GM18951 (cell line): ENCODE measurements around the gene NUDT6.

Experiments used
- POLR2A ChIP-seq: IDR thresholded peaks from 4 replicates; pipeline ENCODE4 v1.6.1; 2011; ENCODE audit warnings: mild to moderate bottlenecking; ENCODE audit not compliant: insufficient read length, insufficient read depth; ENCODE audit errors: extremely low read depth
- in situ Hi-C: fragments of 300-500 bp; cut with MboI; formaldehyde crosslinking; loops from one replicate; pipeline ENCODE4 v1.12.0; 2022; ENCODE audit warnings: low sequenced_read_pairs, mixed read lengths, inconsistent platforms; ENCODE audit not compliant: unreplicated experiment

The NUDT6 gene

GRCh38 chr4:122906859-122907305 lies 15.5 kb downstream of the NUDT6 start:
- no peak for TF ChIP-seq POLR2A
- in situ Hi-C loops: loop anchor here (25.0 kb wide), 1 partner anchor 295 kb away; the partner anchor contains the start of gene IL21

DNA sequence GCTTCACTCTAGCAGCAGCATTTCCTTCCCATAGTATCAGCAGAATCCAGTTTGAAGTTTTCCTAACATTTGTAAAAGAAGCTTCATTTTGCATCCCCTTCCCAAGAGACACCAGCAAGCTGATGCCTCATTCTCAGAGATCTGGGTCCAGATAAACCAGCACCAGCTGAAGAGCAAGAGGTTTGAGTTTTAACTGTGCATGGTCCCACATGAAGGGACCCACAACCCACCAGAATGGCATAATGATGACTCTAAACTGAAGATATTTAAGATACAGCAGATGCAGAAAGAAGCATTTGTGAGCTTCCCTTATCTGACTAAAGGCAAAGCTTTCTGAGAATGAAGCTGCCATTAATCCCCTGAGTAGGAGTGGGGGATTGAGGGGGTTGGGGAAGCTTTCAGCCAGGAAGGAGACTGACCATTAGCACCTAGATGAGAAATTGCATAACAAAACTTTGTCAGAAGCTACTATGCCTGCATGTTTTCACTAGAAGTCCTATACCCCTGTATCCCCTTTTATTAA lies 18.6 kb downstream of the NUDT6 start:
- in situ Hi-C loops: loop anchor here (25.0 kb wide), 1 partner anchor 292 kb away; the partner anchor contains the start of gene IL21
- TF ChIP-seq POLR2A: no peak

DNA sequence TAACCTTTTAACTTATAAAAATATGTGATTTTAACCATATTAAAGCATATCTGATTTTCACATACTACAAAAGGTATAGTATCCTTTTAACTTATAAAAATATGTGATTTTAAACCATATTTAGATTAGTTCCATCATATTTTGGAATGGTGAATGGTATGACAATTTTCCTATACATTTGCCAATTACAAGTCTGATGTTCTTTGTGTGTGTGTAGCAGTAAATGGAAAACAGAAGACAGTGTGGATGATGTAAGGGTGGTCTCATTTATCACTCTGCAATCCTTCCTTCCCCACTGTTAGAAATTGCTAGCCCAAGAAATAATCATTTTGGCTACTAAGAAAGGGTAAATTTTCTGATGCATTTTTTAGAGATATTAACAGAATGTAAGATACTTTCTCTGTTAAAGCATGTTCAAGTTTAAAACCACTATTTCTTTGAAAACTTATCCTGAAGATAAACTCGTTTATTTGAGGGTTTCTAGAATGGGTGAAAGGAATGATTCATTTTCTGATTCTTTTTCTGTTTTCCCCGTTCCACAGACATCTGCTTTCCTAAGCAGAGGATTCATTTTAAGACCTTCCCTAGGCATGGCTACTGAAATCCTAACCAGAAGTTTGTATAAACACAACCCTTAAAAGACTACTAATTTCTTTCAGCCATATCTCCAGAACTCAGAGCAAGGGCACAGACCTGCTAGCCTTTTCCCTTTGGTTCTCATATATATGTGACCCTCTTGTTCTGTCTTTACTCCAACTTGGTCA lies 21.0 kb downstream of the NUDT6 start:
- in situ Hi-C loops: loop anchor here (25.0 kb wide), 1 partner anchor 289 kb away; the partner anchor contains the start of gene IL21
- no peak for TF ChIP-seq POLR2A

GRCh38 chr4:122900314-122900713 lies 22.1 kb downstream of the NUDT6 start:
- no peak for TF ChIP-seq POLR2A
- in situ Hi-C loops: loop anchor here (25.0 kb wide), 1 partner anchor 288 kb away; the partner anchor contains the start of gene IL21

DNA sequence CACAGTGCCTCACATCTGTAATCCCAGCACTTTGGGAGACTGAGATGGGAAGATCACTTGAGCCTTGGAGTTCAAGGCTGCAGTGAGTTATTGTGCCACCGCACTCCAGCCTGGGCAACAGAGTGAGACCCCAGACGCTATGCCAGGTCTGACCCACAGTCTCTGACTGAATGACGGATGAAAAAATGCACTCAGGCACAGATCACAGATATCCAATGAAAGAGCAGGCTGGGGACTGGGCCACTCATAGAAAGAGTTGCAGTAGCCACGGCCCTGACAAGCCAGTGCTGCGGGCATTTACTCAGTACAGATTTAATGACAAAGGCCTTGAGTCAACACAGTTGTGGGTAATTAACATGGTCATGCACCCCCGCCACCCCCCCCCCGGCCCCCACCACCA lies 22.7 kb downstream of the NUDT6 start:
- in situ Hi-C loops: loop anchor here (25.0 kb wide), 1 partner anchor 287 kb away; the partner anchor contains the start of gene IL21
- TF ChIP-seq POLR2A: no peak

- in situ Hi-C loops: no loop called here
- no peak for TF ChIP-seq POLR2A
Observed at GRCh38 chr4:122898370-122899150, 23.8 kb downstream of the NUDT6 start.

- no peak for TF ChIP-seq POLR2A
- in situ Hi-C loops: no loop called here
Observed at GRCh38 chr4:122896270-122896669, 26.1 kb downstream of the NUDT6 start.

DNA sequence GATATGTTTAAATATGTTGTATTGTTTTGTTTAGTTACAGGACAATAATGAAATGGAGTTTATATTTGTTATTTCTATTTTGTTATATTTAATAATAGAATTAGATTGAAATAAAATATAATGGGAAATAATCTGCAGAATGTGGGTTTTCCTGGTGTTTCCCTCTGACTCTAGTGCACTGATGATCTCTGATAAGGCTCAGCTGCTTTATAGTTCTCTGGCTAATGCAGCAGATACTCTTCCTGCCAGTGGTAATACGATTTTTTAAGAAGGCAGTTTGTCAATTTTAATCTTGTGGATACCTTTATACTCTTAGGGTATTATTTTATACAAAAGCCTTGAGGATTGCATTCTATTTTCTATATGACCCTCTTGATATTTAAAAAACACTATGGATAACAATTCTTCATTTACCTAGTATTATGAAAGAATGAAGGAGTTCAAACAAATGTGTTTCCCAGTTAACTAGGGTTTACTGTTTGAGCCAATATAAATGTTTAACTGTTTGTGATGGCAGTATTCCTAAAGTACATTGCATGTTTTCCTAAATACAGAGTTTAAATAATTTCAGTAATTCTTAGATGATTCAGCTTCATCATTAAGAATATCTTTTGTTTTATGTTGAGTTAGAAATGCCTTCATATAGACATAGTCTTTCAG lies 26.9 kb downstream of the NUDT6 start:
- in situ Hi-C loops: no loop called here
- TF ChIP-seq POLR2A: no peak

DNA sequence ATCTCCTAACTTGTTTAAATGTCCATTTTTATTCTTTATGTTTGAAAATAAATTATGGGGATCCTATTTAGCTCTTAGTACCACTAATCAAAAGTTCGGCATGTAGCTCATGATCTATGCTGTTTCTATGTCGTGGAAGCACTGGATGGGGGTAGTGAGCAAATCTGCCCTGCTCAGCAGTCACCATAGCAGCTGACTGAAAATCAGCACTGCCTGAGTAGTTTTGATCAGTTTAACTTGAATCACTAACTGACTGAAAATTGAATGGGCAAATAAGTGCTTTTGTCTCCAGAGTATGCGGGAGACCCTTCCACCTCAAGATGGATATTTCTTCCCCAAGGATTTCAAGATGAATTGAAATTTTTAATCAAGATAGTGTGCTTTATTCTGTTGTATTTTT lies 27.6 kb downstream of the NUDT6 start:
- in situ Hi-C loops: no loop called here
- TF ChIP-seq POLR2A: no peak

DNA sequence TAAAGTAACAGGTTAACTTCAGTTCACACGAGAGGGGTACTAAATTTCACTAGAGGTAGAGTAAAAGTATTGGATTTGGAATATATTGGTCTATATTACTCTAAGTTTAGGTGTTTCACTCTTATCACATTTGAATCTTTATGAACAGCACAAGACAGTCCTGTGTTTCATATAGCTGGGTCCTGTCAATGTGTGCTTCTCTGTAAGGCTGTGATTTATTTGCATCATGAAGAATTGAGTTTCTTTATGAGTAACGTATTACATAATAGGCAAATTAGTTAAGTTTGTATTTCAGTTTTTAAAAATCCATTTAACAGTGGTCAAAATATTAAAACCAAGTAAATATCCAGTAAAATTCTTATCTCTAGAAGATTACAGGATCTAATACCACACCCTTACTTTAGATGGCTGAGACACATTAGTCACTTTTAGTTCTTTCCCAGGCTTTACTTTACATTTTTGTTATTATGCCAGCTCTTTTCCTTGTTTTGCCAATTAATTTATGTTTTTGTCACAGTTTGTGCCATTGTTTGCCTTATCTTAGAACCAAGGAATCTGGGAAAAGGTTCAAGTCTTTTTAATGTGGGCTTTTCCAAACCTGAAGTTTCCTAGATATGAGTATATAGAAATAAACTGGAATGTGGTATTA lies 32.1 kb downstream of the NUDT6 start:
- TF ChIP-seq POLR2A: no peak
- in situ Hi-C loops: no loop called here

GRCh38 chr4:122889726-122890125 lies 32.7 kb downstream of the NUDT6 start:
- no peak for TF ChIP-seq POLR2A

GRCh38 chr4:122884499-122884898 lies 37.9 kb downstream of the NUDT6 start:
- no peak for TF ChIP-seq POLR2A
- in situ Hi-C loops: no loop called here

More at GRCh38 chr4:122889726-122890125, 32.7 kb downstream of the NUDT6 start:
- in situ Hi-C loops: no loop called here
